H1 (cell line): ENCODE results near the gene IKZF2. TPM values are rescaled to one million over a fixed set of nuclear protein-coding genes. Genes with fewer than 3 reads are reported as not detected.

Experiments used
- CTCF ChIA-PET: fragments of 300-600 bp; sonication (Branson Sonifier 250); formaldehyde crosslinking; loops from one replicate; lab custom pipeline; 2021; ENCODE audit not compliant: partially characterized antibody; lab: Charles Lee
- POLR2A ChIA-PET: fragments of 300-600 bp; sonication (Branson Sonifier 250); formaldehyde crosslinking; loops from one replicate; lab custom pipeline; 2021; ENCODE audit warnings: inconsistent platforms; ENCODE audit not compliant: partially characterized antibody; lab: Charles Lee
- DNase-seq, 2 experiments: peaks; one replicate each; pipeline versions ENCODE4 v3.0.0 to v3.0.0-alpha.2; 2010 to 2022; ENCODE audit warnings: low spot score in 2 of 2, low read depth in 1 of 2, mixed read lengths in 1 of 2
- FAIRE-seq: peaks from 2 replicates; lab custom pipeline; 2011; peaks lifted over from hg19 to GRCh38; lab: Jason Lieb, UNC
- H2AFZ ChIP-seq: 2 replicates; pipeline ENCODE4 v1.8.1; 2012; ENCODE audit warnings: low read length, inconsistent platforms
- H2AK5ac ChIP-seq: 2 replicates; pipeline ENCODE4 v1.6.1; 2013; ENCODE audit warnings: low read depth, low read length
- H2BK120ac ChIP-seq: replicated peaks from 2 replicates; pipeline ENCODE3; 2013; ENCODE audit warnings: low read depth, low read length, inconsistent platforms
- H2BK12ac ChIP-seq: 2 replicates; pipeline ENCODE4 v1.6.1; 2013; ENCODE audit warnings: low read depth, low read length
- H2BK15ac ChIP-seq: 2 replicates; pipeline ENCODE4 v1.6.1; 2013; ENCODE audit warnings: low read length
- H2BK20ac ChIP-seq: 2 replicates; pipeline ENCODE4 v1.6.1; 2013; ENCODE audit warnings: low read length
- H2BK5ac ChIP-seq: 2 replicates; pipeline ENCODE4 v1.6.1; 2013; ENCODE audit warnings: low read depth, low read length
- H3K14ac ChIP-seq: 2 replicates; pipeline ENCODE4 v1.6.1; 2013; ENCODE audit warnings: inconsistent platforms; ENCODE audit not compliant: insufficient read length
- H3K18ac ChIP-seq: 2 replicates; pipeline ENCODE4 v1.6.1; 2013; ENCODE audit warnings: low read length; ENCODE audit errors: extremely low read depth
- H3K23ac ChIP-seq: 2 replicates; pipeline ENCODE4 v1.6.1; 2013; ENCODE audit warnings: inconsistent platforms; ENCODE audit not compliant: insufficient read length
- H3K23me2 ChIP-seq: 2 replicates; pipeline ENCODE4 v1.6.1; 2013; ENCODE audit warnings: low read depth, low read length
- H3K27ac ChIP-seq: 2 replicates; pipeline ENCODE4 v1.6.1; 2011; ENCODE audit warnings: low read depth, low read length, inconsistent platforms
- H3K27me3 ChIP-seq, 4 experiments: replicated peaks in 1 of 4; 1 replicate in 1 of 4; 2 replicates in 3 of 4; pipeline versions ENCODE4 v1.6.1 to v1.8.1; 2011 to 2013; ENCODE audit warnings: low read length in 3 of 4, mild to moderate bottlenecking in 3 of 4, inconsistent platforms in 2 of 4, mixed read lengths in 2 of 4, moderate library complexity in 1 of 4; ENCODE audit not compliant: control insufficient read depth in 3 of 4, insufficient read depth in 3 of 4; ENCODE audit errors: extremely low read depth in 1 of 4
- H3K36me3 ChIP-seq, 4 experiments: 2 replicates each; pipeline versions ENCODE4 v1.6.1 to v1.8.1; 2011 to 2013; ENCODE audit warnings: mild to moderate bottlenecking in 4 of 4, low read length in 3 of 4, moderate library complexity in 2 of 4, control low read depth in 1 of 4, inconsistent platforms in 1 of 4; ENCODE audit not compliant: insufficient read depth in 4 of 4, control insufficient read depth in 2 of 4
- H3K4ac ChIP-seq: replicated peaks from 2 replicates; pipeline ENCODE3; 2013; ENCODE audit warnings: low read length, low read depth, mixed read lengths, inconsistent platforms; ENCODE audit not compliant: insufficient read length
- H3K4me1 ChIP-seq, 4 experiments: replicated peaks in 1 of 4; 1 replicate in 1 of 4; 2 replicates in 3 of 4; pipeline versions ENCODE4 v1.6.1 to v1.8.1; 2011 to 2013; ENCODE audit warnings: low read length in 3 of 4, inconsistent platforms in 2 of 4, mixed read lengths in 1 of 4; ENCODE audit not compliant: insufficient read depth in 4 of 4, control insufficient read depth in 3 of 4
- H3K4me2 ChIP-seq, 2 experiments: 2 replicates each; pipeline versions ENCODE4 v1.6.1 to v1.8.1; 2011 to 2013; ENCODE audit warnings: low read depth in 2 of 2, low read length in 2 of 2, control low read depth in 1 of 2, inconsistent platforms in 1 of 2, mild to moderate bottlenecking in 1 of 2; ENCODE audit not compliant: insufficient read depth in 1 of 2
- H3K4me3 ChIP-seq, 4 experiments: fragments of 200-600, 300-600 bp in 1 of 4; sonication (generic), shearing (Covaris generic), sonication (Bioruptor Twin) in 1 of 4; 2 replicates each; pipeline versions ENCODE4 v1.5.1 to v1.8.1; 2011 to 2016; ENCODE audit warnings: low read length in 4 of 4, low read depth in 3 of 4, control low read depth in 2 of 4, inconsistent platforms in 2 of 4, mild to moderate bottlenecking in 2 of 4, mixed read lengths in 1 of 4, moderate library complexity in 1 of 4; ENCODE audit not compliant: insufficient read depth in 2 of 4; ENCODE audit errors: extremely low read depth in 1 of 4
- H3K56ac ChIP-seq: replicated peaks from 2 replicates; pipeline ENCODE3; 2013; ENCODE audit warnings: low read depth, mild to moderate bottlenecking, mixed read lengths, low read length, inconsistent platforms; ENCODE audit not compliant: insufficient read length
- H3K79me1 ChIP-seq: 2 replicates; pipeline ENCODE4 v1.6.1; 2013; ENCODE audit warnings: low read depth, low read length, control low read depth
- H3K79me2 ChIP-seq, 2 experiments: 2 replicates each; pipeline versions ENCODE4 v1.6.1 to v1.8.1; 2012 to 2013; ENCODE audit warnings: low read length in 2 of 2, mild to moderate bottlenecking in 2 of 2, inconsistent platforms in 1 of 2; ENCODE audit not compliant: insufficient read depth in 2 of 2, control insufficient read depth in 1 of 2
- H3K9ac ChIP-seq, 4 experiments: replicated peaks in 1 of 4; 1 replicate in 1 of 4; 2 replicates in 3 of 4; pipeline versions ENCODE4 v1.6.1 to v1.8.1; 2011 to 2013; ENCODE audit warnings: low read depth in 3 of 4, low read length in 3 of 4, control low read depth in 2 of 4, mild to moderate bottlenecking in 2 of 4, moderate library complexity in 2 of 4, inconsistent platforms in 1 of 4; ENCODE audit errors: extremely low read depth in 1 of 4
- H3K9me3 ChIP-seq, 2 experiments: 2 replicates each; pipeline versions ENCODE4 v1.6.1 to v1.8.1; 2012 to 2013; ENCODE audit warnings: mild to moderate bottlenecking in 2 of 2, moderate library complexity in 2 of 2, control low read depth in 1 of 2, inconsistent platforms in 1 of 2, low read depth in 1 of 2, low read length in 1 of 2, mixed read lengths in 1 of 2; ENCODE audit not compliant: insufficient read depth in 2 of 2
- H4K20me1 ChIP-seq, 2 experiments: replicated peaks in 1 of 2; 2 replicates each; pipeline versions ENCODE3 to v1.8.1; 2011 to 2013; ENCODE audit warnings: inconsistent platforms in 2 of 2, low read length in 2 of 2, mild to moderate bottlenecking in 1 of 2; ENCODE audit not compliant: insufficient read depth in 2 of 2, control insufficient read depth in 1 of 2
- H4K5ac ChIP-seq: 2 replicates; pipeline ENCODE4 v1.6.1; 2013; ENCODE audit warnings: low read length, low read depth, mixed read lengths, inconsistent platforms; ENCODE audit not compliant: insufficient read length
- H4K8ac ChIP-seq: 2 replicates; pipeline ENCODE4 v1.8.0; 2013; ENCODE audit warnings: mild to moderate bottlenecking, moderate library complexity, low read length, inconsistent platforms; ENCODE audit not compliant: insufficient read depth; ENCODE audit errors: extremely low read depth
- H4K91ac ChIP-seq: replicated peaks from 2 replicates; pipeline ENCODE3; 2013; ENCODE audit warnings: low read length, mixed read lengths, inconsistent platforms; ENCODE audit not compliant: insufficient read length
- BACH1 ChIP-seq: IDR thresholded peaks from 2 replicates; pipeline ENCODE4 v1.6.1; 2012; ENCODE audit warnings: low read length, improper control_type of control experiment
- CTCF ChIP-seq, 3 experiments: IDR thresholded peaks; 1 replicate in 2 of 3; 2 replicates in 1 of 3; pipeline versions ENCODE4 v1.5.1 to v1.6.1; 2011; ENCODE audit warnings: low read length in 3 of 3, mild to moderate bottlenecking in 3 of 3, inconsistent platforms in 2 of 3, low read depth in 1 of 3, moderate library complexity in 1 of 3; ENCODE audit not compliant: insufficient read depth in 1 of 3; ENCODE audit errors: control extremely low read depth in 1 of 3
- TAF1 ChIP-seq: IDR thresholded peaks from 2 replicates; pipeline ENCODE4 v1.6.1; 2011; ENCODE audit warnings: mild to moderate bottlenecking, low read depth, low read length
- WGBS, 2 experiments: shearing (Covaris generic) in 1 of 2; methylation state at CpG; one replicate each; pipeline versions ENCODE4 v1.1.6 to v1.1.7; 2013 to 2015; ENCODE audit warnings: low lambda C conversion rate in 2 of 2, mixed read lengths in 2 of 2, inconsistent platforms in 1 of 2, low coverage in 1 of 2, missing lambda C conversion rate in 1 of 2; ENCODE audit not compliant: insufficient replicate concordance in 2 of 2, insufficient coverage in 1 of 2, insufficient read length in 1 of 2; ENCODE audit errors: extremely low coverage in 1 of 2, missing lambda C conversion rate in 1 of 2; 5-methylcytosine and 5-hydroxymethylcytosine counted together
- polyA plus RNA-seq, 7 experiments: library from polyadenylated mRNA; depleted of rRNA in 3 of 7; stranded (reverse) in 5 of 7; unstranded in 2 of 7; fragments of >200 nt in 5 of 7; fragments of 200-250 nt in 2 of 7; gene quantifications; 1 replicate in 5 of 7; 2 replicates in 1 of 7; 4 replicates in 1 of 7; pipeline versions ENCODE4 v1.2.1 to v1.2.3, GENCODE V29; 2011 to 2013; ENCODE audit warnings: missing spikeins in 2 of 7, mixed read lengths in 2 of 7
- total RNA-seq: library from RNA; stranded (reverse); fragmentation: NEBNext Ultra II Directional; extraction: Animal tissue kit (Norgen Biotek cat#: 25700); gene quantifications from 2 replicates; pipeline ENCODE4 v1.2.1, GENCODE V29; 2021

The IKZF2 gene
- total and polyA plus RNA-seq, 2 of the 8 experiments (the other 6 are each of a cell fraction or from before 2014, with no cell fraction given) = 1.7 to 4.4 TPM

GRCh38 chr2:212956665-212957607 lies 194.5 kb downstream of the IKZF2 start:
- Histone ChIP-seq H3K4me1 (peaks cover 0 to 4% (median 0%) of the 10 kb centered on the region in 4 experiments; a peak in 1 of 7 replicates), H2BK120ac (no peak overlapping the region), H2BK20ac (no peak overlapping the region), H3K23me2 (no peaks in the 10 kb centered on the region), H3K27ac (no peak overlapping the region), H3K79me2 (no peaks in the 10 kb centered on the region), H2BK15ac (no peak overlapping the region), H3K14ac (no peak overlapping the region), H3K23ac (no peak overlapping the region), H3K18ac (no peak overlapping the region), H2AK5ac (no peak overlapping the region), H3K56ac (no peak overlapping the region), H4K8ac (no peak overlapping the region), H4K20me1 (no peaks in the 10 kb centered on the region), H3K4me3 (no peak overlapping the region), H3K79me1 (no peaks in the 10 kb centered on the region), H2BK5ac (no peak overlapping the region), H3K9me3 (no peaks in the 10 kb centered on the region), H3K36me3 (no peaks in the 10 kb centered on the region), H4K91ac (no peak overlapping the region), H4K5ac (no peak overlapping the region), H3K4ac (no peak overlapping the region), H2AFZ (no peak overlapping the region), H3K4me2 (no peak overlapping the region), H3K27me3 (no peaks in the 10 kb centered on the region), H2BK12ac (no peak overlapping the region), H3K9ac (no peak overlapping the region)
- DNase-seq = no peak
- POLR2A ChIA-PET = no interaction called here
- CTCF ChIA-PET = interaction anchor here (0.7 to 2.8 kb wide), 3 partner anchors 11 to 1309 kb away, joined by 3 to 12 read pairs (median 3); no protein-coding TSS in a partner anchor
- TF ChIP-seq BACH1 = no peak
- TF ChIP-seq TAF1 = no peak
- no peak for TF ChIP-seq CTCF (IDR thresholded peaks at IDR 0.05; ENCODE audit: control extremely low read depth in 1 of 3, insufficient read depth in 1 of 3, low read depth in 1 of 3, low read length in 3 of 3)
- WGBS, 2 experiments = 87% methylated on average over 6 of the region's 6 CpGs; no CpG with 5 or more reads in 1 of the 2 experiments
- FAIRE-seq = no peak
